Peyer's patch (tissue), 4 donors: ENCODE results near the gene PNPT1. TPM values are rescaled to one million over a fixed set of nuclear protein-coding genes. Genes with fewer than 3 reads are reported as not detected.
"Not testable (repeated sequence)": the region's sequence is repeated elsewhere in the genome, so short reads cannot be mapped to it uniquely, and the experiment has no call there.

Source experiments
- DNase-seq, 3 donors: peaks; one replicate each; pipeline ENCODE4 v3.0.0-alpha.2; 2017 to 2019
- H3K27ac ChIP-seq, 4 donors: fragments of 200-600 bp; sonication (generic); one replicate each; pipeline ENCODE4 v1.5.1; 2016 to 2019
- H3K27me3 ChIP-seq, 2 donors: fragments of 200-600 bp; sonication (generic); one replicate each; pipeline ENCODE4 v1.5.1; 2019
- H3K36me3 ChIP-seq, 3 donors: fragments of 200-600 bp; sonication (generic); one replicate each; pipeline ENCODE4 v1.5.1; 2016 to 2019
- H3K4me1 ChIP-seq, 4 donors: fragments of 200-600 bp; sonication (generic); one replicate each; pipeline ENCODE4 v1.5.1; 2016 to 2019
- H3K4me3 ChIP-seq, 4 donors: fragments of 200-600 bp; sonication (generic); 1 replicate in 3 of 4; 2 replicates in 1 of 4; pipeline ENCODE4 v1.5.1; 2016 to 2019; ENCODE audit warnings: mild to moderate bottlenecking in 1 of 4
- H3K9me3 ChIP-seq, 4 donors: fragments of 200-600 bp; sonication (generic); one replicate each; pipeline ENCODE4 v1.5.1; 2016 to 2019; ENCODE audit warnings: mild to moderate bottlenecking in 1 of 4
- POLR2A ChIP-seq, 2 donors: fragments of 450-650 bp; IDR thresholded peaks; one replicate each; pipeline ENCODE4 v1.5.1; 2017; ENCODE audit warnings: antibody characterized with exemption in 2 of 2, mild to moderate bottlenecking in 2 of 2, moderate library complexity in 2 of 2
- total RNA-seq, 4 donors: library from RNA; depleted of rRNA; stranded (reverse); fragments of >200 nt; gene quantifications; one replicate each; pipeline ENCODE4 v1.1.0, GENCODE V29; 2016
- TF ChIP-seq, protein P1 (sequence below), 6 experiments: fragments of 450-650 bp in 4 of 6; fragments of 200-600 bp in 2 of 6; sonication (generic) in 1 of 6; IDR thresholded peaks; one replicate each; pipeline ENCODE4 v1.5.1; 2017 to 2019; ENCODE audit warnings: antibody characterized with exemption in 6 of 6, mild to moderate bottlenecking in 3 of 6, moderate library complexity in 1 of 6

PNPT1 gene
- total RNA-seq: 10 to 100 TPM in 2 of 4 donors, 1 to 10 TPM in 2; 8.4 to 12.4 (median 10.2) TPM

- Histone ChIP-seq H3K4me1 (peaks cover 0 to 7% (median 2%) of the 10 kb centered on the region in 4 donors), H3K36me3 (no peaks in the 10 kb centered on the region), H3K27ac (peak within 1 kb of the TSS in 2 of 4 donors; percentile 10 to 59), H3K27me3 (no peaks in the 10 kb centered on the region), H3K4me3 (peak within 1 kb of the TSS; percentile 46 to 98 (median 74)), H3K9me3 (no peaks in the 10 kb centered on the region)
- DNase-seq: peak; percentile 91 to 97 (median 95)
- peak in 1 of 2 donors; percentile 42 for TF ChIP-seq POLR2A (IDR thresholded peaks at IDR 0.05)
- TF ChIP-seq, protein P1, sequence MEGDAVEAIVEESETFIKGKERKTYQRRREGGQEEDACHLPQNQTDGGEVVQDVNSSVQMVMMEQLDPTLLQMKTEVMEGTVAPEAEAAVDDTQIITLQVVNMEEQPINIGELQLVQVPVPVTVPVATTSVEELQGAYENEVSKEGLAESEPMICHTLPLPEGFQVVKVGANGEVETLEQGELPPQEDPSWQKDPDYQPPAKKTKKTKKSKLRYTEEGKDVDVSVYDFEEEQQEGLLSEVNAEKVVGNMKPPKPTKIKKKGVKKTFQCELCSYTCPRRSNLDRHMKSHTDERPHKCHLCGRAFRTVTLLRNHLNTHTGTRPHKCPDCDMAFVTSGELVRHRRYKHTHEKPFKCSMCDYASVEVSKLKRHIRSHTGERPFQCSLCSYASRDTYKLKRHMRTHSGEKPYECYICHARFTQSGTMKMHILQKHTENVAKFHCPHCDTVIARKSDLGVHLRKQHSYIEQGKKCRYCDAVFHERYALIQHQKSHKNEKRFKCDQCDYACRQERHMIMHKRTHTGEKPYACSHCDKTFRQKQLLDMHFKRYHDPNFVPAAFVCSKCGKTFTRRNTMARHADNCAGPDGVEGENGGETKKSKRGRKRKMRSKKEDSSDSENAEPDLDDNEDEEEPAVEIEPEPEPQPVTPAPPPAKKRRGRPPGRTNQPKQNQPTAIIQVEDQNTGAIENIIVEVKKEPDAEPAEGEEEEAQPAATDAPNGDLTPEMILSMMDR (IDR thresholded peaks at IDR 0.05): no peak
Observed at GRCh38 chr2:55693181-55694125, at the start of gene PNPT1. PNPT1 (minus strand) TSS chr2:55693844; CDS start chr2:55693823, 21 bp downstream.

DNA sequence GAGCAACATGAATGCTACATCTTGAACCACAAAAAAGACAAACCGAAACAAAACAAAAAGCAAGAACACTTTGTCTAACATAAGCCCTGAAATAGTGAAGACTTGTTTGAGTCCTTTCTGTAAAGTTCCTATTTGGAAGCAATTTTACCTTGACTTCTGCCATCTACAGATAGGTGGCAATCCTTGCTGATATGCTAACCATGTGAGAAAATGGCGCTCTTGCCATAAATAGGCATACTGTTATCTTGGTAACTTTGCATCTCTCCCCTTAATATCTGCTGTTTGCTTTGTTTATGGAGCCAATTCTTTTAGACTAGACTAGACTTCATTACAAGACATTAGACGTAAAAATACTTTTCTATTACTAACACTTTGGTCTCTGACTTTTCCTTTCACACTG lies 49.4 kb upstream of the PNPT1 start:
- H3K36me3 ChIP-seq: no peaks in the 10 kb centered on the region
- no peaks in the 10 kb centered on the region for H3K4me1 ChIP-seq
- H3K27ac ChIP-seq: no peak overlapping the region
- DNase-seq: no peak
- no peak overlapping the region for H3K4me3 ChIP-seq
- no peaks in the 10 kb centered on the region for H3K9me3 ChIP-seq
- H3K27me3 ChIP-seq: no peaks in the 10 kb centered on the region
- TF ChIP-seq POLR2A (IDR thresholded peaks at IDR 0.05): no peak
- TF ChIP-seq, protein P1 (IDR thresholded peaks at IDR 0.05): no peak

GRCh38 chr2:55736019-55736536 lies 42.4 kb upstream of the PNPT1 start:
- not testable (repeated sequence) for H3K36me3 ChIP-seq, H3K27ac ChIP-seq, H3K9me3 ChIP-seq, DNase-seq, H3K4me1 ChIP-seq, H3K27me3 ChIP-seq, H3K4me3 ChIP-seq

DNA sequence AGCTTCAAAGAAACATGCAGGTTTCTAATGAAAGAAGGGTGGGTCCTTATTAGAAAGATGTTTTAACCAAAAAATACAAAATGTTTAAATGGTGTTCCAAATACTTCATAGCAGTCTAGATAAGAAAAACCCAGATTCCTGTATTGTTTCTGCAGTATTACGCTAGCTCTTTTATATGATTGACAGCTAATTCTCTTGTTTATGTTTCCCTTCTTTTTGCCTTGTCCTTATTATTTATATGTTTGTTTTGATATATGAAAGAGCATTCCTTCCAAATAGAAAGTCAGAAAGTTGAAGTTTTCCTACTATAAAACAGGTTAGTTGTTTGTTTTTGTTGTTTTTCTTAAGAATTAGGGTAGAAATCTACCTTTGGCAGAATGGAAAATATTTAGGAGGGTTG lies 41.1 kb upstream of the PNPT1 start:
- Histone ChIP-seq H3K9me3 (no peaks in the 10 kb centered on the region), H3K36me3 (no peaks in the 10 kb centered on the region), H3K4me3 (no peak overlapping the region), H3K4me1 (no peaks in the 10 kb centered on the region), H3K27me3 (no peaks in the 10 kb centered on the region), H3K27ac (no peak overlapping the region)
- no peak for TF ChIP-seq POLR2A (IDR thresholded peaks at IDR 0.05)
- TF ChIP-seq, protein P1 (IDR thresholded peaks at IDR 0.05): no peak
- no peak for DNase-seq

GRCh38 chr2:55733335-55733734 lies 39.7 kb upstream of the PNPT1 start:
- TF ChIP-seq, protein P1 (IDR thresholded peaks at IDR 0.05): no peak
- TF ChIP-seq POLR2A (IDR thresholded peaks at IDR 0.05): no peak
- no peaks in the 10 kb centered on the region for H3K36me3 ChIP-seq
- no peak for DNase-seq
- no peak overlapping the region for H3K27ac ChIP-seq
- H3K27me3 ChIP-seq: no peaks in the 10 kb centered on the region
- H3K4me3 ChIP-seq: no peak overlapping the region
- H3K9me3 ChIP-seq: no peaks in the 10 kb centered on the region
- H3K4me1 ChIP-seq: no peaks in the 10 kb centered on the region

GRCh38 chr2:55732854-55733253 lies 39.2 kb upstream of the PNPT1 start:
- Histone ChIP-seq H3K4me3 (no peak overlapping the region), H3K27me3 (no peaks in the 10 kb centered on the region), H3K4me1 (no peaks in the 10 kb centered on the region), H3K9me3 (no peaks in the 10 kb centered on the region), H3K27ac (no peak overlapping the region), H3K36me3 (no peaks in the 10 kb centered on the region)
- TF ChIP-seq, protein P1 (IDR thresholded peaks at IDR 0.05): no peak
- TF ChIP-seq POLR2A (IDR thresholded peaks at IDR 0.05): no peak
- no peak for DNase-seq
